ENCODE results near the gene KCNMA1. TPM values are rescaled to one million over a fixed set of nuclear protein-coding genes. Genes with fewer than 3 reads are reported as not detected.

The KCNMA1 gene
- total RNA-seq, 3 donors from 2014 or later = 0.10 to 0.60 (median 0.18) TPM

DNA sequence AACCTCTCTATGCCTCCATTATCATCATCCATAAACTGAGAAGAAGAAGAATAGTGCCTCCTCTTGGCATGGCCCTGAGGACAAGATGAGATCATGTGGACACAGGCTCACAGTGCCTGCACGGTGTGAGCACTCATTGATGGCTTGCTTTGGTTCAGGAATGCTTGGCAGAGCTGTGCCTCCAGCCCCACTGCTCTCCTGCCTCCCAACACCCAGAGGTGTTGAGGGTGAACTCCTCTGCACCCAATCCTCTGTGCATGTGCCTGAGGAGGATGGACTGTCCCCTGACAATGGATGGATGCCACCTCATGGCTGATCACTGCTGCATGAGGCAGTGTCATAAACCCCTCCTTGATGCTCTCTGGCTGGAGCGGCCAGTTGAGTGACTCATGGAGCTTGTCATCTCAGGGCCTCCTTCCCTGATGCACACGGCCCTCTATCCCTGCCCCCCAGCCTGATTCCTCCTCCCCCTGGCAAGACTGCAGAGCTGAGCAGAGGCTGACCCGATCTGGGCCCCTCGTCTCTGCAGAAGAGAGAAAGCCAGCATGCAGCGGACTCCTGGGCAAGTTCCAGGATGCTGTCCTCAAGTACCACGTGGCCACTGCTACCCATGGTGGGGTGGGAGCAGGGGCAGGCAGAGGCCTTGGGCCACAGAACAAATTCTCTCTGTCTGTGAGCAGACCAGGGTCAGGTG lies 136.3 kb downstream of the KCNMA1 start:
- H3K27me3 Mint-ChIP-seq (ENCODE audit: low read depth) = peaks cover 4% of the 10 kb centered on the region
- H3K4me1 Mint-ChIP-seq (ENCODE audit: low read depth) = no peaks in the 10 kb centered on the region
- ATAC-seq (peak; percentile 23 to 32), DNase-seq (no peak)
- H3K9me3 Mint-ChIP-seq = no peaks in the 10 kb centered on the region
- H3K4me3 Mint-ChIP-seq = no peak overlapping the region
- H3K36me3 Mint-ChIP-seq (ENCODE audit: insufficient read depth) = no peaks in the 10 kb centered on the region

DNA sequence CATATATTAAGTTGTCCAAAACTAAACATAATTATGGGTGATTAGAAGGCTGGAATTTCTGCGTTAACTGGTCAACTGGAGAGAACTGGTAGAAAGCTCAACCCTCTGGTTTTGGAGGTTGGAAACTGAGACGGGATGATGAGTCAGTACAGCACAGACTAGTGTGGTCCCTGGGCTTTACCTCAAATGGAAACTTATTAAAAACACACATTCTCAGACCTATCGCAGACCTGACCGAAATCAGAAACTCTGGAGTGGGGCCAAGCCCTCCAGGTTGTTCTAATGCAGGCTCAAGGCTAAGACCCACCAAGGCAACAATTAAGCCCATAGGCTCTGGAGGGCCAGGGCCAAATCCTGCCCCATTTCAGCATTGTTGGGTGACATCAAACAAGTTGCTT lies 136.9 kb downstream of the KCNMA1 start:
- ATAC-seq (peak in 1 of 2 donors; percentile 35), DNase-seq (no peak)
- no peaks in the 10 kb centered on the region for H3K9me3 Mint-ChIP-seq
- no peaks in the 10 kb centered on the region for H3K36me3 Mint-ChIP-seq (ENCODE audit: insufficient read depth)
- no peaks in the 10 kb centered on the region for H3K4me1 Mint-ChIP-seq (ENCODE audit: low read depth)
- H3K4me3 Mint-ChIP-seq = no peak overlapping the region
- H3K27me3 Mint-ChIP-seq (ENCODE audit: low read depth) = peaks cover 4% of the 10 kb centered on the region

DNA sequence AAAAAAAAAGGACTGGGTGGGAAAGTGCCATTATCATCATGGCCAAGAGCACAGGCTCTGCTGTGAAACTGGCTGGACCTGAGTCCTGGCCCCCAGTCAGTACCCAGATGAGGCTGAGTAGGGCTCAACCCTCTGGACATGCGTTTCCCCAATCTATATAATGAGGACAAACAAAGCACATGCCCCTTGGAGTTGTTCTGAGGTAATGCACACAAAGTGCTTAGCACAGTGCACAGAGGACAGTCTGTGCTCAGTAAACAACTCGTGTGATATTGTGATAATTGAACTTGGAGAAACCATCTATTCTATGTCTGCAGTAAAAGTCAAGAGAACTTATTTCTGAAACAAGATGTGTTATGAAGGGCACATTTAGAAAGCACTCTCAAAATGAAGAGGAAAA lies 138.8 kb downstream of the KCNMA1 start:
- no peak overlapping the region for H3K4me3 Mint-ChIP-seq
- no peaks in the 10 kb centered on the region for H3K4me1 Mint-ChIP-seq (ENCODE audit: low read depth)
- H3K36me3 Mint-ChIP-seq (ENCODE audit: insufficient read depth) = no peaks in the 10 kb centered on the region
- H3K9me3 Mint-ChIP-seq = no peaks in the 10 kb centered on the region
- no peak for DNase-seq
- ATAC-seq = no peak
- peaks cover 4% of the 10 kb centered on the region for H3K27me3 Mint-ChIP-seq (ENCODE audit: low read depth)

DNA sequence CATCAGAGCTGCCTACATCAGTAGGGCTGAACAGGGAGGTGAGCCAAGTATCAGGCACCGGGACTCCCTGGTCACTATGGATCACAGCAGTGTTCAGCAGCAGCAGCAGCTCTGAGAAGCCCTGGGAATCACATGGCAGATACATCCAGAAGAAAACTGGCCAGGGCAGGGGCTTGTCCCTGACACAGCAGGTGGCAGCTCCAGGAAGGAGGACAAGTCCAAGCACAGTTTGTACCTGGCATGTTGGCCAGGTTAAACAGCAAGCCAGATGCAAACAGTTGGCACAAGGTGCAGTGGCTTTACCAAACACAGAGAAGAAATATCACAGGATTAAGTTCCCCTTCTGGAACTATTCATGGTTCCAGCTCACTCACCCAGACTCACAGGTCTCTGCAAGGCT lies 139.4 kb downstream of the KCNMA1 start:
- no peak for ATAC-seq
- Mint-ChIP-seq H3K4me1 (ENCODE audit: low read depth) (no peaks in the 10 kb centered on the region), H3K36me3 (ENCODE audit: insufficient read depth) (no peaks in the 10 kb centered on the region), H3K4me3 (no peak overlapping the region), H3K9me3 (no peaks in the 10 kb centered on the region), H3K27me3 (ENCODE audit: low read depth) (peaks cover 4% of the 10 kb centered on the region)
- DNase-seq = no peak

DNA sequence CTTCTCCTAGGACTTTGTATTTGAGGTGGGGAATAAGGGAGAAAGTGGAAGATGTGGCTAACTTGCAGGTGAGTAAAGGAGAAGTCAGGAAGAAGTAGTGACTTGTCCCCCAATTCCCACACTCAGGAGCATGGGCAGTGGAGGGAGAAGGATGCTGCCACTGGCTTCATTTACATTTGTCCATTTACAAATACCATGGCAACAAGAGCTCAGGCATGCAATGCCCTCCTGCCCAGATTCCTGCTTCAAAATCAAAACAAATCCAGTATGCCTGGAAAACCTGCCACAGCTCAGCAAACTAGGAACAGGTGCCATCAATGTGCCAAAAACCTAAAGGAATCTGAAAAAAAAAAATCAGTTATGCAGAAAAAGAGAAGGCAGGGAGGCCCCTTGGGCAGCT lies 139.9 kb downstream of the KCNMA1 start:
- Mint-ChIP-seq H3K9me3 (no peaks in the 10 kb centered on the region), H3K36me3 (ENCODE audit: insufficient read depth) (no peaks in the 10 kb centered on the region), H3K4me3 (no peak overlapping the region), H3K4me1 (ENCODE audit: low read depth) (no peaks in the 10 kb centered on the region), H3K27me3 (ENCODE audit: low read depth) (peaks cover 4% of the 10 kb centered on the region)
- ATAC-seq (no peak), DNase-seq (no peak)

DNA sequence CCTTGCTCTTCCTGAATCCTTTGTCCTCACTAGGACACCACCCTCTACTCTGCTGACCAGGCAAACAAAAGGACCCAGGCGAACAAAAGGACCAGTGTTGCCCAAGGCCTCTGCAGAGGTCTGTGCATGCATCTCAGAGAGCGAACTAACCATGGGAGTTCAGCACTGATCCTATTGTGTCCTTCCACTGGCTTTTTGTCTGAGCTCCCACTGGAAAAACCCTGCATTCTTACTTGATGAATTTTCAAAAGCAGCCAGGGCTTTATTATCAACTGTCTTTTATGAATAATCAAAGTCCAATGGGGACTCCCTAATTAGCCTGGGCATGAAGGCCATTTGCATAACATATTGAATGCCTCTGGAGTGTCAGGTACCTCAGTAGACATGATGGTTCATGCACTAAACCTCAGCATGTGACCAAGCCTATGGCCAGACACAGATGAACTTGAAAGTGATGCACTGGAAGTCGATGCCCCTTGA lies 140.6 kb downstream of the KCNMA1 start:
- no peaks in the 10 kb centered on the region for H3K4me1 Mint-ChIP-seq (ENCODE audit: low read depth)
- ATAC-seq (no peak), DNase-seq (no peak)
- no peak overlapping the region for H3K4me3 Mint-ChIP-seq
- peaks cover 4% of the 10 kb centered on the region for H3K27me3 Mint-ChIP-seq (ENCODE audit: low read depth)
- no peaks in the 10 kb centered on the region for H3K36me3 Mint-ChIP-seq (ENCODE audit: insufficient read depth)
- H3K9me3 Mint-ChIP-seq = no peaks in the 10 kb centered on the region

DNA sequence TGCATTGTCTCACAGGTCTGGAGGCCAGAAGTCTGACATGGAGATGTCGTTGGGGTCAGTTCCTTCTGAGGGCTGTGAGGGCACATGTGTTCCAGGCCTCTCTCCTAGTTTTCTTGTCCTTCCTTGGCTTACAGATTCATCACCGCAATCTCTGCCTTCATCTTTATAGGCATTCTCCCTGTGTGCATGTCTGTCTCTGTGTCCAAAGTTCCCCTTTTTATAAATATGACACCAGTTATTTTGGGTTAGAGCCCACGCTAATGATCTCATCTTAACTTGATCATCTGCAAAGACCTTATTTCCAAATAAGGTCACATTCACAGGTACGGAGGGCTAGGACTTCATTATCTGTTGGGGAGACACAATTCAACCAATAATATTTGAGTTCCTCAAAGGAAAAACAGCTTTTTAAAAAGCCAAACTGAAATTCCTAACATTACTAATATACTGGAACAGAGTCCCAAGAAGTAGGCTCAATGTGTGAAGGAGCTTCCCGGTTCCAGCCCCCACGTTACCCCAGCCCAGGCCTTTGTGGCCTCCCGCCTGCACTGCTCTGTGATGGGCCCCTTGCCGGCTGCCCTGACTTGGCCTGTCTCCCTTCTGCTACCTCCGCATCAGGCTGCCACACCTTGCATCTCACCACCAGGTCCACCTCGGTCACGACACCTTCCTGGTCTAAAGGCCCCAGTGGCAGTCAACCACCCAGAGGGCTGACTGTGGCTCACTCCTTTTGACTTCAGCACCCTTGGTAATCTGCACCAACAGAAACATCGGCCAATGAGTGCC lies 142.7 kb downstream of the KCNMA1 start:
- ATAC-seq (no peak), DNase-seq (no peak)
- H3K4me3 Mint-ChIP-seq = no peak overlapping the region
- H3K4me1 Mint-ChIP-seq (ENCODE audit: low read depth) = no peaks in the 10 kb centered on the region
- H3K36me3 Mint-ChIP-seq (ENCODE audit: insufficient read depth) = no peaks in the 10 kb centered on the region
- no peaks in the 10 kb centered on the region for H3K27me3 Mint-ChIP-seq (ENCODE audit: low read depth)
- H3K9me3 Mint-ChIP-seq = no peaks in the 10 kb centered on the region

DNA sequence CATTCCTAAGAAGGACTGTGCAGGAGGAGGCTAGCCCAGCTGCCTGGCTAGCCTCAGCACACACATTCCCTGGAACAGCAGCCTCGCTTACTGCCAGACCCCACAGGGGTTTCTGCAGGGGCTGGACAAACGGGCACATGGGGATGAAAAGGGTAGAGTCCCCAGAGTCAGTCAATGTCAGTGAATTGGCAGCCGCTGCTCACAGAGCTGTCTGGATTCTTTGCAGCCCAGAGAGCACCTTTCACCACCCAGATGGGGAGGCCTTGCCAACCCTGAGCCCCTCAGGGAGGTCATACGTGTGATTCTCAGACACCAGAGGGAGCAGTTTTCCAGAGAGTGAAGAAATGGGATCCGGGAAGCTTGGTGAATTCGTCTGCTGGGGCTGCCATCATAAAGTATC lies 143.3 kb downstream of the KCNMA1 start:
- ATAC-seq (no peak), DNase-seq (no peak)
- no peaks in the 10 kb centered on the region for H3K36me3 Mint-ChIP-seq (ENCODE audit: insufficient read depth)
- no peaks in the 10 kb centered on the region for H3K9me3 Mint-ChIP-seq
- no peak overlapping the region for H3K4me3 Mint-ChIP-seq
- H3K27me3 Mint-ChIP-seq (ENCODE audit: low read depth) = no peaks in the 10 kb centered on the region
- H3K4me1 Mint-ChIP-seq (ENCODE audit: low read depth) = no peaks in the 10 kb centered on the region

DNA sequence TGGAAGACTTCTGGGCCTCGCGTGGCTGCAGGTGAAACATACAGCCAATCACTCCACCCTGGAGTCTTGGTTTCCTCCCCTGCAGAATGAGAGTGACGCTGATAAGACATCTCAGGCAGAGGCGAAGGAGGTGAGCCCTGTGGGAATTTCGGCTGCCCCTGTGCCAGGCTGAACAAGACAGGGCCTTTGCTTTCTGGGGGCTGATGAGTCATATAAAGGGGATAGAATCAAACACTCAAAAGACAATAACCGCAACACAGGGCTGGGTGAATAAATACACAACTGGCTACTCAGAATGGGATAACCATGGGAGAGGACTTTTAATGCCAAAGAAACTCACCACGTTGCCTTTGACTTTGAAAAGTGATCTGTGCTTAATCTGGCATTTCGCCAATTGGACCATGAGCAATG lies 143.8 kb downstream of the KCNMA1 start:
- peak in 1 of 2 donors; percentile 10 for ATAC-seq
- H3K4me3 Mint-ChIP-seq = no peak overlapping the region
- no peaks in the 10 kb centered on the region for H3K4me1 Mint-ChIP-seq (ENCODE audit: low read depth)
- DNase-seq = no peak
- H3K27me3 Mint-ChIP-seq (ENCODE audit: low read depth) = no peaks in the 10 kb centered on the region
- no peaks in the 10 kb centered on the region for H3K9me3 Mint-ChIP-seq
- H3K36me3 Mint-ChIP-seq (ENCODE audit: insufficient read depth) = no peaks in the 10 kb centered on the region

DNA sequence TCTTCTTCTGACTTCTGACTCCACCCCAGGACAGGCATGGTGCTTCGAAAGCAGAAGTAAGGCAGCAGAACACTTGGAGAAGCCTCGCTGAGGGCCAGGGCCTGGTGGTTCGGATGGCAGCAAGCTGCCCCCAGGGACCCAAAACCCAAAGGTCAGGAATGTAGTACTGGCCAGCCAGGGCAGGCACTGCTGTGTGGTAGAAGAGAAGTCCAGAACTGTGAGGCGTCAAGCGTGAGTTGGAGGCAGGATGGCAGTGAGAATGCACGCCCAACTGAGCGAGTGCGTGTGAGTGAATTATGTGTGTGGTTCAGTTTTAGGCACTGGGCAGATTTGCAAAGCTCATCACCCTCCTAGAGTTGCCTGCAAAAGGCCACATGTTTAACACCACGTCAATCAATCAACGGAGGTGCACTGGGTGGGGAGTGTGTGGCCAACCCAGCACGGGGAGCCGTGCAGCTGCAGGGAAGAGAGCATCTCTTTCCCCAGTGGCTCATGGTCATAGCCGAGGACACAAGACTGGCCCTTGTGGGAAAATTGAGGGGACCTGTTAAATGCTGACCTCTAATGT lies 144.3 kb downstream of the KCNMA1 start:
- no peaks in the 10 kb centered on the region for H3K9me3 Mint-ChIP-seq
- H3K4me3 Mint-ChIP-seq = no peak overlapping the region
- DNase-seq = no peak
- ATAC-seq = no peak
- no peaks in the 10 kb centered on the region for H3K4me1 Mint-ChIP-seq (ENCODE audit: low read depth)
- no peaks in the 10 kb centered on the region for H3K27me3 Mint-ChIP-seq (ENCODE audit: low read depth)
- no peaks in the 10 kb centered on the region for H3K36me3 Mint-ChIP-seq (ENCODE audit: insufficient read depth)

DNA sequence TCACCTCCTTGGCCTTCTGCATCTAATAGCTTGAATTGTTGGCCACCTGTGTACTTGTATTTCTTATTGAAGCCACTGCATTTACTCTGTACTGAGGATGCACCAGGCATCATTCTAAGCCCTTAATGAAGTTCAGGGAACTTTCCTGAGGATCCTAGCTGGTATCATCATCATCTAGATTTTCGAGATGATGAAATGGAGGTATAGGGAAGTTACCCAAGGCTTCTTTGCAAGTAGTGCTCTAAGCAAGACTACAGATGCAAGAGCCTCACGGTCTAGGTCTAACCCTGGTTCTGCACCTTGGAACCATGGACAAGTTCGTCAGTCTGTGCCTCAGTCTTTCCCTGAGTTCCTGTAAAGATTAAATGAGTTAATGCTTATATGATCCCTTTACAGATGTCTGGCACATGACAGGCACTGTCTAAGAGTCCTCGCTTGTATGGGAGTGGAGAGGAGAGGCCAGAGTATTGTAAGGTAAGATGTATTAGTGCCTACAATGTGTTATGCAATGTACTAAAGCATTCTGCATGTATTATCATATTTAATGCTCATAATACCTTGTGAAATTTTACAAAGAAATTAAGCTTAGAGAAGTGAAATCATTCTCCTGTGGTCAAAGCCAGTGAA lies 145.1 kb downstream of the KCNMA1 start:
- ATAC-seq (no peak), DNase-seq (no peak)
- no peaks in the 10 kb centered on the region for H3K4me1 Mint-ChIP-seq (ENCODE audit: low read depth)
- no peaks in the 10 kb centered on the region for H3K36me3 Mint-ChIP-seq (ENCODE audit: insufficient read depth)
- H3K27me3 Mint-ChIP-seq (ENCODE audit: low read depth) = no peaks in the 10 kb centered on the region
- H3K9me3 Mint-ChIP-seq = no peaks in the 10 kb centered on the region
- no peak overlapping the region for H3K4me3 Mint-ChIP-seq

DNA sequence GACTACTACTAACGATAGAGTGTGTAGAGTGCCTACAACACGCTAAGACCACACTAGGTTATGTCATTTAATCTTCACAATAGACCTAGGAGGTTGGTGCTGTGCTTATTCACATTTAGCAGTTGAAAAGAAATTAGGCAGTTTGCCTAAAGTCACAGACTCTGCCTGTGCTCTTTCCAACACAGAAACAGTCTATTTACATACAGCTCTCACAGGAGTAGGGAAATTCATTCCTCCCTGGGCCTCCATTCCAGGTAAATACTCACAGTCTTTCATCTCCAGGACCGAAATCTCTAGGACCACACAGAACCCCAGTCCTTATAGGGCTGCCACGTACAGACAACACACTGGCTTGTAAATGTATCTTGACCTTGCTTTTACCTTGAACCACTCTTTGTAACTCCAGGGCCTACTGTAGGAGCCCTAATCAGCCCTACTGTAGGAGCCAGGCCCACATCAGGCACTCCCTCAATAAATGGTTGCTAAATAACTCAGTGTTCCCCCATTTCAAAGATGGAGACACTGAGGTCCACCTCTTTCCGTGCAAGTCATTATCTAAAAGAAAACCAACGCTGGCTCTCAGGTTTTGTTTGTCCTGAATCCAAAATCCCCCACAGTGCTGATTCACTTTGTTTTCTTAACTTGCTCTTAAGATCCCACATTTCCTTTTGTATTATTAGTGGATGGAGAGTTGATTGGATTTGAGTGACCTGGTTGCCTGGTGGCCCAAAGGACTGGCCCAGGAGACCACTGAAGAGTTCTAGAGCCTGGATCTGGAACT lies 146.9 kb downstream of the KCNMA1 start:
- H3K36me3 Mint-ChIP-seq (ENCODE audit: insufficient read depth) = no peaks in the 10 kb centered on the region
- ATAC-seq (no peak), DNase-seq (no peak)
- H3K9me3 Mint-ChIP-seq = no peaks in the 10 kb centered on the region
- H3K4me1 Mint-ChIP-seq (ENCODE audit: low read depth) = no peaks in the 10 kb centered on the region
- H3K27me3 Mint-ChIP-seq (ENCODE audit: low read depth) = no peaks in the 10 kb centered on the region
- no peak overlapping the region for H3K4me3 Mint-ChIP-seq

DNA sequence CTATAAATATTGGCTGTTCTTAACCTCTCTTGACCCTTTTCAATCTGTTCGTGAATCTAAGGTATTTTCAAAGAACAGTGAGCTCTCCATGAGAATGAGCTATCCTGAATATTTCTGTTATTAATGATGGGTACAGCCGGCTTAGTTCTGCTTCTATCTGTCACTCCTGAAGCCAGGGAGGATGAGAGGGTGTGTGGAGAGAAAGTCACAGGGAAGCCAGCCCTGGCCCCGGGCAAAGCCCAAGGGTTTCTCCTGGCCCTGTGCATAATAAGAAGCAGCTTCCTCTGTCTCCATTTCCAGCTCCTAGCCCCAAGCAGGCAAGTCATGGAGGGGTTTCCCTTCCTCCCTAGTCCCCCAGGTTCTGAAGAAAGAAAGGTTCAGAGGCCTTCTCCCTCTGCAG lies 151.1 kb downstream of the KCNMA1 start:
- no peaks in the 10 kb centered on the region for H3K36me3 Mint-ChIP-seq (ENCODE audit: insufficient read depth)
- H3K9me3 Mint-ChIP-seq = no peaks in the 10 kb centered on the region
- no peaks in the 10 kb centered on the region for H3K4me1 Mint-ChIP-seq (ENCODE audit: low read depth)
- peaks cover 2% of the 10 kb centered on the region for H3K27me3 Mint-ChIP-seq (ENCODE audit: low read depth)
- ATAC-seq (no peak), DNase-seq (no peak)
- no peak overlapping the region for H3K4me3 Mint-ChIP-seq

DNA sequence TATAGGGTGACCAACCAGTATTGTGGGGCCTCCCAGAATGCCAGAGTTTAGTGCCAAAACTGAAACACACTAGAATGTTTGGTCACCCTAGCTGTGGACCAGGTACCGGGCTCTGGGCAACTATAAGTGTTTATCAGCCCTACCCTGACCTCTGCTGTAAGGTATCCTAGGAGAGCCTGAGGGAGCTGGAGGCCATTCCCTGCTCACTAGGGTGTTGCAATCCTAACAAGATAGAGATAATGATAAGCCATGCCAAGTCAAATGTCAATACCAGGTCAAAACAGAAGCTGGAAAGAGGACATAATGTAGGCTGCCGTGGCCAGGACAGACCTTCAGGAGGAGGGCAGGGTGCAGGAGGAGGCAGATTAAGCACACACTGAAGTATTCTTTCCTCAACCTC lies 151.8 kb downstream of the KCNMA1 start:
- H3K4me3 Mint-ChIP-seq = no peak overlapping the region
- no peak for DNase-seq
- no peaks in the 10 kb centered on the region for H3K9me3 Mint-ChIP-seq
- no peak for ATAC-seq
- H3K4me1 Mint-ChIP-seq (ENCODE audit: low read depth) = no peaks in the 10 kb centered on the region
- H3K27me3 Mint-ChIP-seq (ENCODE audit: low read depth) = peaks cover 2% of the 10 kb centered on the region
- H3K36me3 Mint-ChIP-seq (ENCODE audit: insufficient read depth) = no peaks in the 10 kb centered on the region
